Measurements from ENCODE around the gene HOXB2. TPM values are rescaled to one million over a fixed set of nuclear protein-coding genes. Genes with fewer than 3 reads are reported as not detected.

HOXB2 gene
- total RNA-seq, 1 donor from 2014 or later = not detected

- no peak overlapping the region for H3K4me2 ChIP-seq
- H3K27ac Mint-ChIP-seq = no peak overlapping the region
- H3K9ac ChIP-seq = no peak overlapping the region
- H3K9me3 ChIP-seq (ENCODE audit: low read depth) = no peaks in the 10 kb centered on the region
- no peak overlapping the region for H3K4me3 Mint-ChIP-seq
- H3K79me2 ChIP-seq (ENCODE audit: low read depth) = no peaks in the 10 kb centered on the region
- H3K27ac ChIP-seq = no peak overlapping the region
- H3F3A ChIP-seq (ENCODE audit: low read depth) = no peaks in the 10 kb centered on the region
- H3K27me3 Mint-ChIP-seq (ENCODE audit: insufficient read depth, low read depth) = peaks cover 45% of the 10 kb centered on the region
- peaks cover 100% of the 10 kb centered on the region for H3K27me3 ChIP-seq
- no peaks in the 10 kb centered on the region for H3K36me3 Mint-ChIP-seq
- no peaks in the 10 kb centered on the region for H3K4me1 ChIP-seq
- no peaks in the 10 kb centered on the region for H4K20me1 ChIP-seq (ENCODE audit: low read depth)
- no peak overlapping the region for H3K4me3 ChIP-seq
- no peaks in the 10 kb centered on the region for H3K9me3 Mint-ChIP-seq
- DNase-seq (ENCODE audit: low spot score) = no peak
- no peak overlapping the region for H2AFZ ChIP-seq (replicated peaks)
- H3K4me1 Mint-ChIP-seq = peaks cover 9% of the 10 kb centered on the region
- no peak for TF ChIP-seq CTCF (IDR thresholded peaks at IDR 0.05)
- no peak for TF ChIP-seq EZH2phosphoT487 (IDR thresholded peaks at IDR 0.05)
- TF ChIP-seq EZH2 (IDR thresholded peaks at IDR 0.05) = no peak
- no peaks in the 10 kb centered on the region for H3K36me3 ChIP-seq
Measured at GRCh38 chr17:48502312-48502711, 42.6 kb downstream of the HOXB2 start.

GRCh38 chr17:48500435-48501426 lies 44.2 kb downstream of the HOXB2 start:
- Histone ChIP-seq H3K27ac (no peak overlapping the region), H3F3A (ENCODE audit: low read depth) (no peaks in the 10 kb centered on the region), H3K27me3 (peaks cover 100% of the 10 kb centered on the region), H3K9ac (no peak overlapping the region), H3K36me3 (no peaks in the 10 kb centered on the region), H3K4me2 (no peak overlapping the region), H3K9me3 (ENCODE audit: low read depth) (no peaks in the 10 kb centered on the region), H3K4me1 (no peaks in the 10 kb centered on the region), H3K79me2 (ENCODE audit: low read depth) (no peaks in the 10 kb centered on the region), H3K4me3 (no peak overlapping the region), H4K20me1 (ENCODE audit: low read depth) (no peaks in the 10 kb centered on the region), H2AFZ (replicated peaks) (no peak overlapping the region)
- Mint-ChIP-seq H3K36me3 (no peaks in the 10 kb centered on the region), H3K4me1 (peaks cover 2% of the 10 kb centered on the region), H3K4me3 (no peak overlapping the region), H3K27me3 (ENCODE audit: insufficient read depth, low read depth) (peaks cover 47% of the 10 kb centered on the region), H3K9me3 (no peaks in the 10 kb centered on the region), H3K27ac (no peak overlapping the region)
- TF ChIP-seq EZH2 (IDR thresholded peaks at IDR 0.05) (peak; percentile 25), CTCF (IDR thresholded peaks at IDR 0.05) (no peak)
- no peak for DNase-seq (ENCODE audit: low spot score)

GRCh38 chr17:48499735-48500434 lies 45.0 kb downstream of the HOXB2 start:
- DNase-seq (ENCODE audit: low spot score) = no peak
- Histone ChIP-seq H3K9me3 (ENCODE audit: low read depth) (no peaks in the 10 kb centered on the region), H3K4me2 (no peak overlapping the region), H2AFZ (replicated peaks) (no peak overlapping the region), H3K36me3 (no peaks in the 10 kb centered on the region), H3K27me3 (peaks cover 100% of the 10 kb centered on the region), H3F3A (ENCODE audit: low read depth) (no peaks in the 10 kb centered on the region), H3K79me2 (ENCODE audit: low read depth) (no peaks in the 10 kb centered on the region), H3K9ac (no peak overlapping the region), H4K20me1 (ENCODE audit: low read depth) (no peaks in the 10 kb centered on the region), H3K4me3 (no peak overlapping the region), H3K27ac (no peak overlapping the region), H3K4me1 (no peaks in the 10 kb centered on the region)
- Mint-ChIP-seq H3K36me3 (no peaks in the 10 kb centered on the region), H3K27ac (no peak overlapping the region), H3K4me1 (no peaks in the 10 kb centered on the region), H3K4me3 (no peak overlapping the region), H3K27me3 (ENCODE audit: insufficient read depth, low read depth) (peaks cover 47% of the 10 kb centered on the region), H3K9me3 (no peaks in the 10 kb centered on the region)
- TF ChIP-seq EZH2phosphoT487 (IDR thresholded peaks at IDR 0.05) (no peak), EZH2 (IDR thresholded peaks at IDR 0.05) (no peak), CTCF (IDR thresholded peaks at IDR 0.05) (no peak)

Data from neural progenitor cell (in vitro differentiated cells).